H1 (cell line): Measurements from ENCODE around the gene LAD1. TPM values are rescaled to one million over a fixed set of nuclear protein-coding genes. Genes with fewer than 3 reads are reported as not detected.

Experiments
- CTBP2 ChIP-seq: IDR thresholded peaks from 2 replicates; pipeline ENCODE4 v1.7.0; 2011; ENCODE audit warnings: borderline replicate concordance, mild to moderate bottlenecking, moderate library complexity, mixed read lengths, low read length; ENCODE audit not compliant: insufficient read depth, insufficient read length
- RBBP5 ChIP-seq: IDR thresholded peaks from 2 replicates; pipeline ENCODE4 v1.7.1; 2012; ENCODE audit warnings: low read depth, mild to moderate bottlenecking, inconsistent platforms, low read length, moderate library complexity, borderline replicate concordance
- TAF7 ChIP-seq: optimal IDR thresholded peaks from 2 replicates; pipeline ENCODE3; 2011; ENCODE audit warnings: low read depth, mild to moderate bottlenecking, inconsistent platforms, low read length, moderate library complexity, borderline replicate concordance
- USF2 ChIP-seq: IDR thresholded peaks from 2 replicates; pipeline ENCODE4 v1.6.1; 2011; ENCODE audit warnings: low read length, improper control_type of control experiment
- polyA plus RNA-seq, 7 experiments: library from polyadenylated mRNA; depleted of rRNA in 3 of 7; stranded (reverse) in 5 of 7; unstranded in 2 of 7; fragments of >200 nt in 5 of 7; fragments of 200-250 nt in 2 of 7; gene quantifications; 1 replicate in 5 of 7; 2 replicates in 1 of 7; 4 replicates in 1 of 7; pipeline versions ENCODE4 v1.2.1 to v1.2.3, GENCODE V29; 2011 to 2013; ENCODE audit warnings: missing spikeins in 2 of 7, mixed read lengths in 2 of 7
- total RNA-seq: library from RNA; stranded (reverse); fragmentation: NEBNext Ultra II Directional; extraction: Animal tissue kit (Norgen Biotek cat#: 25700); gene quantifications from 2 replicates; pipeline ENCODE4 v1.2.1, GENCODE V29; 2021

Gene LAD1
- total and polyA plus RNA-seq, 2 of the 8 experiments (the other 6 are each of a cell fraction or from before 2014, with no cell fraction given): 9.3 to 32.8 TPM

- TF ChIP-seq CTBP2 (no peak), TAF7 (no peak), USF2 (no peak), RBBP5 (no peak)
- TF ChIP-seq, all 59 proteins: peak for 0
Measured at GRCh38 chr1:201379733-201380242, 19.3 kb downstream of the LAD1 start (continued).
